Hepatocyte (in vitro differentiated cells): Measurements from ENCODE around the gene LRSAM1. TPM values are rescaled to one million over a fixed set of nuclear protein-coding genes. Genes with fewer than 3 reads are reported as not detected.
A peak's percentile ranks its signal among the peaks of the same experiment; 100 is the strongest.
"Not testable (repeated sequence)": the region's sequence is repeated elsewhere in the genome, so short reads cannot be mapped to it uniquely, and the experiment has no call there.

Experiments
- DNase-seq: peaks from one replicate; pipeline ENCODE4 v3.0.0-alpha.2; 2016; ENCODE audit warnings: low spot score
- H2AFZ ChIP-seq: fragments of 200-600 bp; sonication (generic); 2 replicates; pipeline ENCODE4 v1.6.0; 2016; ENCODE audit warnings: antibody characterized with exemption, mild to moderate bottlenecking
- H3K27ac ChIP-seq: fragments of 200-600 bp; sonication (generic); 2 replicates; pipeline ENCODE4 v1.5.1; 2016; ENCODE audit warnings: mild to moderate bottlenecking
- H3K27me3 ChIP-seq: fragments of 200-600 bp; sonication (generic); 2 replicates; pipeline ENCODE4 v1.6.1; 2016
- H3K36me3 ChIP-seq: fragments of 200-600 bp; sonication (generic); replicated peaks from 2 replicates; pipeline ENCODE4 v1.5.1; 2016; ENCODE audit warnings: low read depth; ENCODE audit not compliant: insufficient read depth
- H3K4me1 ChIP-seq: fragments of 200-600 bp; sonication (generic); 2 replicates; pipeline ENCODE4 v1.5.1; 2016; ENCODE audit warnings: mild to moderate bottlenecking, moderate library complexity; ENCODE audit not compliant: insufficient read depth
- H3K4me2 ChIP-seq: fragments of 200-600 bp; sonication (generic); 2 replicates; pipeline ENCODE4 v1.6.0; 2016
- H3K4me3 ChIP-seq: fragments of 200-600 bp; sonication (generic); 2 replicates; pipeline ENCODE4 v1.5.1; 2016; ENCODE audit warnings: mild to moderate bottlenecking
- H3K79me2 ChIP-seq: fragments of 200-600 bp; sonication (generic); 2 replicates; pipeline ENCODE4 v1.6.0; 2017; ENCODE audit warnings: mild to moderate bottlenecking
- H3K9me2 ChIP-seq: fragments of 200-600 bp; sonication (generic); replicated peaks from 2 replicates; pipeline ENCODE4 v1.6.0; 2017; ENCODE audit warnings: mild to moderate bottlenecking; ENCODE audit not compliant: insufficient read depth
- H3K9me3 ChIP-seq: fragments of 200-600 bp; sonication (generic); 2 replicates; pipeline ENCODE4 v1.5.1; 2016; ENCODE audit warnings: low read depth, mild to moderate bottlenecking
- H4K20me1 ChIP-seq: fragments of 200-600 bp; sonication (generic); 2 replicates; pipeline ENCODE4 v1.6.0; 2016; ENCODE audit warnings: mild to moderate bottlenecking; ENCODE audit not compliant: insufficient read depth, poor library complexity, severe bottlenecking
- CTCF ChIP-seq: fragments of 200-600 bp; sonication (generic); IDR thresholded peaks from 2 replicates; pipeline ENCODE4 v1.5.1; 2016; ENCODE audit warnings: antibody characterized with exemption, mild to moderate bottlenecking; ENCODE audit not compliant: poor library complexity
- EZH2 ChIP-seq: fragments of 200-600 bp; sonication (generic); IDR thresholded peaks from 2 replicates; pipeline ENCODE4 v1.6.1; 2016; ENCODE audit warnings: antibody characterized with exemption, mild to moderate bottlenecking, borderline replicate concordance
- EZH2phosphoT487 ChIP-seq: fragments of 200-600 bp; sonication (generic); IDR thresholded peaks from one replicate; pipeline ENCODE4 v1.6.1; 2018; ENCODE audit warnings: antibody characterized with exemption, mild to moderate bottlenecking, low read depth, moderate library complexity; ENCODE audit not compliant: unreplicated experiment, severe bottlenecking
- WGBS: methylation state at CpG from one replicate; pipeline ENCODE4 v1.1.6; 2016; ENCODE audit warnings: low lambda C conversion rate; ENCODE audit errors: missing lambda C conversion rate; 5-methylcytosine and 5-hydroxymethylcytosine counted together
- polyA plus RNA-seq: library from polyadenylated mRNA; unstranded; fragments of >200 nt; fragmentation: Nextera tagmentation; extraction: Ambion mirVana; gene quantifications from 2 replicates; pipeline ENCODE4 v1.2.1, GENCODE V29; 2016
- total RNA-seq: library from RNA; depleted of rRNA; stranded (reverse); fragments of >200 nt; gene quantifications from 2 replicates; pipeline ENCODE4 v1.2.3, GENCODE V29; 2014

Gene LRSAM1
- total and polyA plus RNA-seq, 2 experiments from 2014 or later = 10.7 to 19.4 TPM

GRCh38 chr9:127463382-127463781 is 12.1 kb downstream of the LRSAM1 start:
- WGBS = 63% methylated on average over 3 of the region's 3 CpGs
- no peak for DNase-seq

GRCh38 chr9:127463911-127464310 is 12.6 kb downstream of the LRSAM1 start:
- no peaks in the 10 kb centered on the region for H3K79me2 ChIP-seq
- no peak overlapping the region for H2AFZ ChIP-seq
- H3K4me2 ChIP-seq = no peak overlapping the region
- H3K9me3 ChIP-seq = no peaks in the 10 kb centered on the region
- H4K20me1 ChIP-seq = no peaks in the 10 kb centered on the region
- H3K4me3 ChIP-seq = no peak overlapping the region
- peak overlapping the region; percentile 34 for H3K27ac ChIP-seq
- no peaks in the 10 kb centered on the region for H3K9me2 ChIP-seq
- WGBS = 48% methylated on average over 7 of the region's 7 CpGs
- no peak for TF ChIP-seq EZH2phosphoT487
- TF ChIP-seq EZH2 = no peak
- no peak for TF ChIP-seq CTCF
- H3K27me3 ChIP-seq = no peaks in the 10 kb centered on the region
- peak; percentile 36 for DNase-seq
- H3K36me3 ChIP-seq = no peaks in the 10 kb centered on the region
- no peaks in the 10 kb centered on the region for H3K4me1 ChIP-seq

More at GRCh38 chr9:127463382-127463781, 12.1 kb downstream of the LRSAM1 start:
- Histone ChIP-seq H3K4me3 (no peak overlapping the region), H4K20me1 (no peaks in the 10 kb centered on the region), H3K27me3 (no peaks in the 10 kb centered on the region), H3K9me2 (no peaks in the 10 kb centered on the region), H3K27ac (peak overlapping the region; percentile 34), H2AFZ (no peak overlapping the region), H3K9me3 (no peaks in the 10 kb centered on the region), H3K36me3 (no peaks in the 10 kb centered on the region), H3K4me2 (no peak overlapping the region), H3K79me2 (no peaks in the 10 kb centered on the region), H3K4me1 (no peaks in the 10 kb centered on the region)
- TF ChIP-seq EZH2 (no peak), CTCF (no peak), EZH2phosphoT487 (no peak)

GRCh38 chr9:127466407-127466917 is 15.2 kb downstream of the LRSAM1 start:
- not testable (repeated sequence) for H3K79me2 ChIP-seq, H4K20me1 ChIP-seq, H3K27me3 ChIP-seq, H3K9me2 ChIP-seq, H3K36me3 ChIP-seq, H2AFZ ChIP-seq, H3K4me3 ChIP-seq, H3K4me1 ChIP-seq, DNase-seq, H3K9me3 ChIP-seq, H3K4me2 ChIP-seq, H3K27ac ChIP-seq
- 99% methylated on average over 5 of the region's 5 CpGs for WGBS

- 92% methylated on average over 14 of the region's 14 CpGs for WGBS
Measured at GRCh38 chr9:127467621-127468020, 16.3 kb downstream of the LRSAM1 start.

More at GRCh38 chr9:127467621-127468020, 16.3 kb downstream of the LRSAM1 start:
- Histone ChIP-seq H2AFZ (no peak overlapping the region), H3K79me2 (no peaks in the 10 kb centered on the region), H3K27me3 (no peaks in the 10 kb centered on the region), H3K9me2 (no peaks in the 10 kb centered on the region), H3K27ac (no peak overlapping the region), H3K4me1 (no peaks in the 10 kb centered on the region), H3K36me3 (no peaks in the 10 kb centered on the region), H3K4me2 (no peak overlapping the region), H3K4me3 (no peak overlapping the region), H4K20me1 (no peaks in the 10 kb centered on the region), H3K9me3 (no peaks in the 10 kb centered on the region)
- no peak for DNase-seq
- no peak for TF ChIP-seq CTCF
- no peak for TF ChIP-seq EZH2
- TF ChIP-seq EZH2phosphoT487 = no peak
